Body of pancreas (tissue), 4 donors: ENCODE data around the gene CES3. TPM values are rescaled to one million over a fixed set of nuclear protein-coding genes. Genes with fewer than 3 reads are reported as not detected.

Experiments
- ATAC-seq: fragments of 150-250 bp; one replicate; pipeline ENCODE4 v1.9.1; 2016
- DNase-seq, 4 donors: peaks; one replicate each; pipeline ENCODE4 v3.0.0-alpha.2; 2019
- H3K27ac ChIP-seq, 4 donors: fragments of 200-600 bp; sonication (generic); 1 replicate in 3 of 4; 2 replicates in 1 of 4; pipeline versions ENCODE4 v1.5.1 to v1.6.1; 2016 to 2019; ENCODE audit warnings: mild to moderate bottlenecking in 1 of 4, mixed read lengths in 1 of 4, moderate library complexity in 1 of 4
- H3K27me3 ChIP-seq, 2 donors: fragments of 200-600 bp; sonication (generic); one replicate each; pipeline ENCODE4 v1.6.0; 2016; ENCODE audit warnings: mild to moderate bottlenecking in 1 of 2
- H3K36me3 ChIP-seq, 2 donors: fragments of 200-600 bp; sonication (generic); replicated peaks in 1 of 2; 2 replicates each; pipeline ENCODE4 v1.5.1; 2016; ENCODE audit warnings: low read depth in 2 of 2; ENCODE audit not compliant: insufficient read depth in 1 of 2
- H3K4me1 ChIP-seq: fragments of 200-600 bp; sonication (generic); one replicate; pipeline ENCODE4 v1.6.0; 2016
- H3K4me3 ChIP-seq, 2 donors: fragments of 200-600 bp; sonication (generic); 1 replicate in 1 of 2; 2 replicates in 1 of 2; pipeline ENCODE4 v1.5.1; 2016 to 2019
- H3K9me3 ChIP-seq, 3 donors: fragments of 200-600 bp; sonication (generic); 1 replicate in 2 of 3; 2 replicates in 1 of 3; pipeline ENCODE4 v1.5.1; 2016
- POLR2A ChIP-seq, 3 donors: fragments of 450-650 bp; IDR thresholded peaks; one replicate each; pipeline ENCODE4 v1.6.1; 2016; ENCODE audit warnings: antibody characterized with exemption in 3 of 3, mild to moderate bottlenecking in 2 of 3
- WGBS, 2 donors: methylation state at CpG; one replicate each; pipeline ENCODE4 v1.1.5; 2017; 5-methylcytosine and 5-hydroxymethylcytosine counted together
- intact Hi-C: fragments of 100-400 bp; cut with DNase I; formaldehyde crosslinking; loops from one replicate; pipeline ENCODE4 v1.15.1; 2023
- total RNA-seq, 2 donors: library from RNA; depleted of rRNA; stranded (reverse); fragments of >200 nt; gene quantifications; one replicate each; pipeline ENCODE4 v1.1.0, GENCODE V29; 2016
- TF ChIP-seq, protein P1 (sequence below), 7 experiments: fragments of 450-650 bp in 4 of 7; fragments of 200-600 bp in 3 of 7; sonication (generic) in 3 of 7; IDR thresholded peaks; one replicate each; pipeline ENCODE4 v1.5.1; 2016 to 2019; ENCODE audit warnings: antibody characterized with exemption in 7 of 7

CES3 gene
- total RNA-seq, 2 donors from 2014 or later = 5.2 to 5.6 TPM

DNA sequence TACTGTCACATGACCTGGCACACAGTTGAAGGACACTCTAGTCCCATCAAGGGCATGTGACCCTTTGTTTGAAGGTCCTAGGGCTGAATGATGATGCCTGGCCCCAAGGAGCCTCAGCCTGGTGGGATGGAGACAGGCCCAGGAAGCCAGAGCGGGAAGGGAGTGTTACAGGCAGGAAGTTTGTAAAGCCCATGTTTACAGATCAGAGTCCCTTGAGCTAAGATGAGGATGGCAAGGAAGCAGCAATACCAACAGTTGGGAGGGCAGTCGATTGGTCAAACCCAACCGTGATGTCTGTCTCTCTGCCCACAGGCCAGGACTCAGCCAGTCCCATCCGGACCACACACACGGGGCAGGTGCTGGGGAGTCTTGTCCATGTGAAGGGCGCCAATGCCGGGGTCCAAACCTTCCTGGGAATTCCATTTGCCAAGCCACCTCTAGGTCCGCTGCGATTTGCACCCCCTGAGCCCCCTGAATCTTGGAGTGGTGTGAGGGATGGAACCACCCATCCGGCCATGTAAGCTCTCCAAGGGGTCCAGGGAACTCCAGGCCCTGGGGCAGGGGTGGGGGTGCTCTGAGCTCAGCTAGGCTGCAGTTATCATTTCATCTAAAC, 23.2 kb upstream of the CES3 start:
- intact Hi-C loops = no loop called here
- ATAC-seq (no peak), DNase-seq (no peak)
- WGBS, 2 donors = 88 to 100% methylated on average over 1 to 10 of the region's 10 CpGs
- Histone ChIP-seq H3K36me3 (peaks cover 10 to 14% of the 10 kb centered on the region in 2 donors), H3K27ac (no peak overlapping the region), H3K4me3 (no peak overlapping the region), H3K9me3 (no peaks in the 10 kb centered on the region), H3K27me3 (no peaks in the 10 kb centered on the region), H3K4me1 (peaks cover 38% of the 10 kb centered on the region)
- TF ChIP-seq, protein P1, sequence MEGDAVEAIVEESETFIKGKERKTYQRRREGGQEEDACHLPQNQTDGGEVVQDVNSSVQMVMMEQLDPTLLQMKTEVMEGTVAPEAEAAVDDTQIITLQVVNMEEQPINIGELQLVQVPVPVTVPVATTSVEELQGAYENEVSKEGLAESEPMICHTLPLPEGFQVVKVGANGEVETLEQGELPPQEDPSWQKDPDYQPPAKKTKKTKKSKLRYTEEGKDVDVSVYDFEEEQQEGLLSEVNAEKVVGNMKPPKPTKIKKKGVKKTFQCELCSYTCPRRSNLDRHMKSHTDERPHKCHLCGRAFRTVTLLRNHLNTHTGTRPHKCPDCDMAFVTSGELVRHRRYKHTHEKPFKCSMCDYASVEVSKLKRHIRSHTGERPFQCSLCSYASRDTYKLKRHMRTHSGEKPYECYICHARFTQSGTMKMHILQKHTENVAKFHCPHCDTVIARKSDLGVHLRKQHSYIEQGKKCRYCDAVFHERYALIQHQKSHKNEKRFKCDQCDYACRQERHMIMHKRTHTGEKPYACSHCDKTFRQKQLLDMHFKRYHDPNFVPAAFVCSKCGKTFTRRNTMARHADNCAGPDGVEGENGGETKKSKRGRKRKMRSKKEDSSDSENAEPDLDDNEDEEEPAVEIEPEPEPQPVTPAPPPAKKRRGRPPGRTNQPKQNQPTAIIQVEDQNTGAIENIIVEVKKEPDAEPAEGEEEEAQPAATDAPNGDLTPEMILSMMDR (IDR thresholded peaks at IDR 0.05) = no peak
- no peak for TF ChIP-seq POLR2A (IDR thresholded peaks at IDR 0.05)

DNA sequence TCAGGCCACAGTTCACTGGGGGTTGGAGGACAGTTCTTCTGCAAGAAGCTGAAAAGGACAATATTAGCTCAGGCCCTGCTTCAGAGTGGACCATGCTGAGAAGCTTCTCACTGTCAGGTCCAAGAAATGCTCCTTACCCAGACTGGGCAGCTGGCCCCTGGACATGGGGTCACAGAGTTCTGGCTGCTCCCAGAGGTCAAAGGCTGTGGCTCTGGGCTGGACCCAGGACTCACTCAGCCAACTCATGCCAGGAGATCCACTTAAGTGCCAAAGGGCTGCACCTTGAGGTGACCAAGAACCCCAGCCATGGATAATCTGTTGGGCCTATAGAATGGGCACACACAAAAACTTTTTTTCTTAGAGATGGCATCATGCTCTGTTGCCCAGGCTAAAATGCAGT, 21.7 kb upstream of the CES3 start:
- no peaks in the 10 kb centered on the region for H3K9me3 ChIP-seq
- peaks cover 29% of the 10 kb centered on the region for H3K4me1 ChIP-seq
- no peak overlapping the region for H3K4me3 ChIP-seq
- no peak for ATAC-seq
- intact Hi-C loops = no loop called here
- TF ChIP-seq POLR2A (IDR thresholded peaks at IDR 0.05) = no peak
- TF ChIP-seq, protein P1 (IDR thresholded peaks at IDR 0.05) = no peak
- no peak for DNase-seq
- H3K27me3 ChIP-seq = no peaks in the 10 kb centered on the region
- H3K36me3 ChIP-seq = peaks cover 10 to 14% of the 10 kb centered on the region in 2 donors
- H3K27ac ChIP-seq = no peak overlapping the region

- DNase-seq (no peak), ATAC-seq (no peak)
- Histone ChIP-seq H3K4me3 (no peak overlapping the region), H3K27ac (no peak overlapping the region), H3K4me1 (peaks cover 28% of the 10 kb centered on the region), H3K9me3 (no peaks in the 10 kb centered on the region), H3K27me3 (no peaks in the 10 kb centered on the region), H3K36me3 (peaks cover 10 to 14% of the 10 kb centered on the region in 2 donors)
- TF ChIP-seq POLR2A (IDR thresholded peaks at IDR 0.05) = no peak
- TF ChIP-seq, protein P1 (IDR thresholded peaks at IDR 0.05) = no peak
- intact Hi-C loops = no loop called here
- 90 to 92% methylated on average over 13 to 16 of the region's 16 CpGs for WGBS, 2 donors
Observed at GRCh38 chr16:66940236-66940635, 20.8 kb upstream of the CES3 start.

DNA sequence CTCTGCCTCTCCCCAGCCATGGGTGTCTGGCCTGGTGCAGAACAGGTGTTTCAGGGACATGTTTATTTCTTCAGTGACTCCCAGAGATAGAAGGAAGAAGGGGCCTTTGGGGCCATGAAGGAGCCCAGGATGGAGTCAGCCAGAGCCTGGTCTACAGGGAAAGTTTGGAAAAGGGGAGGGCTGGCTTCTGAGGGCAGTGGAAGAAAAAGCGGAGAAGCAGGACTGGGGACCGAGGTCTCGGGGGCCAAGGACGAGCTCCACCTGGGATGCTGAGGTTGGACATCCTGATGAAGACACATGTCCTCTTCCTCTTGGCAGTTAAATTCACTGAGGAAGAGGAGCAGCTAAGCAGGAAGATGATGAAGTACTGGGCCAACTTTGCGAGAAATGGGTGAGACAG, 18.1 kb upstream of the CES3 start:
- intact Hi-C loops = no loop called here
- H3K36me3 ChIP-seq = peaks cover 10 to 14% of the 10 kb centered on the region in 2 donors
- no peak for ATAC-seq

More for the DNA sequence above, 18.1 kb upstream of the CES3 start:
- DNase-seq = no peak
- no peaks in the 10 kb centered on the region for H3K9me3 ChIP-seq
- 90 to 100% methylated on average over 5 of the region's 5 CpGs for WGBS, 2 donors
- H3K27ac ChIP-seq = no peak overlapping the region
- no peak for TF ChIP-seq POLR2A (IDR thresholded peaks at IDR 0.05)
- TF ChIP-seq, protein P1 (IDR thresholded peaks at IDR 0.05) = no peak
- no peak overlapping the region for H3K4me3 ChIP-seq
- peaks cover 3% of the 10 kb centered on the region for H3K4me1 ChIP-seq
- H3K27me3 ChIP-seq = no peaks in the 10 kb centered on the region
